GM18519 (cell line): ENCODE results near the gene CPNE2.

Source experiments
- ATAC-seq: cut with Tn5 transposase; IDR thresholded peaks from one replicate; pipeline ENCODE4 v1.9.1; 2021; ENCODE audit warnings: mild to moderate bottlenecking, moderate library complexity; ENCODE audit not compliant: unreplicated experiment, low FRiP score

The CPNE2 gene

DNA sequence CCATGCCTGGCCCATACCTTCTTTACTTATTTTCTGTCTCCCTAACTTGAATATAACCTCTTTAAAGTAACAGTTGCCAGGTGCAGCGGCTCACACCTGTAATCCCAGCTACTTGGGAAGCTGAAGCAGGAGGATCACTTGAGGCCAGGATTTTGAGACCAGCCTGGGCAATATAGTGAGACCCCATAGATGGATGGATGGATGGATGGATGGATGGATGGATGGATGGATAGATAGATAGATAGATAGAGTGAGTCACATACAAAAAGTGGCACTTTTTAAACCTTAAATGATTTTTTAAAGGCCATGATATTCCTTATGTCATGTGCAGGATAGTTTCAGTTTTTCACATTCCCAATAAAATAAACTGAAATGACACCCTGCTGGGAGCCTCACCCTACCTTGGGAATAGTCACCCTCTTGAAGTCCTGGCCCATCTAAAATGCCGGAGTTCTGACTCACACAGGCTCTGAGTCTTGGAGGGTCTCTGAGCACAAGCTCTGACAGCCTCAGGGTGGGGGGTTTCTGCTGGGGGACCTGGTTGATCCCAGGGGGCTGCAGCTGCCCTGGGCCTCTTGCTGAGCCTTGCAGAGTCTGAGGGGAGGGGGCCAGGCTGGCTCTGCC lies 26.2 kb downstream of the CPNE2 start:
- ATAC-seq = no peak

- no peak for ATAC-seq
Measured at GRCh38 chr16:57123216-57123973, 31.0 kb downstream of the CPNE2 start.

DNA sequence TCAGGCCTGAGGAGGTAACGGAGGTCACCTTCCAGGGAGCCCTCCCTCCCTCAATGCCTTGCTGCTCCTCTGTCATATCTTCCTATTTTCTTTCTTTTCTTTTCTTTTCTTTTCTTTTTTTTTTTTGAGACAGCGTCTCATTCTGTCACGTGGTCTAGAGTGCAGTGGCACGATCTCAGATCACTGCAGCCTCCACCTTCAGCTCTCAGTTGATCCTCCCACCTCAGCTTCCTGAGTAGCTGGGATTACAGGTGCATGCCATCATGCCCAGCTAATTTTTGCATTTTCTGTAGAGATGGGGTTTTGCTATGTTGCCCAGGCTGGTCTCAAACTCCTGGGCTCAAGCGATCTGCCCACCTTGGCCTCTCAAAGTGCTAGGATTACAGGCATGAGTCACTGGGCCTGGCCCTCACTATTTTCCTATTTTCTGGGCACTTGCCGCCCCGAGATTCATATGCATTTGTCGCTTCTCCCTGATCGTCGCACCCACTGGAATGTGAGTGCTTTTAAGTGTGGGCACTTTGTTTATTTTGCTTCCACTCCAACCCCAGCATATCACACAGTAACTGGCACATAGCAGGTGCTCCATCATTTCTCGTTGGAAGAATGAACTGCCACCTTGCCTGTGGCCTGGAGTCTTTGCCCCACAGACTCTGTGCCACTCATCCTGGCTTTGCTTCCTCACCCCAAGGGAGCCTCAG lies 31.7 kb downstream of the CPNE2 start:
- no peak for ATAC-seq

GRCh38 chr16:57125376-57125775 lies 33.0 kb downstream of the CPNE2 start:
- no peak for ATAC-seq

DNA sequence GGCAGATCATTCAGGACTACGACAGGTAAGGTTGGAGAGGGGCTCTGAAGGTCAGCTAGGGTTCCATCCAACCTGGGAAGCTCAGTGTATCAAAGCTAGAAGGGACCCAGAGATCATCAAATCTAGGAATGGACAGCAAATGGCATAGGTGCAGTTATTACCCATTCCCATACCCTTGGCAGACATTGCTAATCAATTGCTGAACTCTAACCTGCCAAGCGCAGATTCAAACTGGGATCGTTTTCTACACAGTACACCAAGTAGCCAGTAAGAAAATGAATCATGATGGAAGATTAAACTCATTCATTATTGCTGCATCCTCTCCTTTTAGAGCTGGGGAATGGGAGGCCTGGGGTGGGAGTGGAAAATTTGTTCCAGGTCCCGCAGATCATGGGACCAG lies 33.6 kb downstream of the CPNE2 start:
- no peak for ATAC-seq

- ATAC-seq = no peak
Measured at GRCh38 chr16:57126411-57126810, 34.0 kb downstream of the CPNE2 start.

DNA sequence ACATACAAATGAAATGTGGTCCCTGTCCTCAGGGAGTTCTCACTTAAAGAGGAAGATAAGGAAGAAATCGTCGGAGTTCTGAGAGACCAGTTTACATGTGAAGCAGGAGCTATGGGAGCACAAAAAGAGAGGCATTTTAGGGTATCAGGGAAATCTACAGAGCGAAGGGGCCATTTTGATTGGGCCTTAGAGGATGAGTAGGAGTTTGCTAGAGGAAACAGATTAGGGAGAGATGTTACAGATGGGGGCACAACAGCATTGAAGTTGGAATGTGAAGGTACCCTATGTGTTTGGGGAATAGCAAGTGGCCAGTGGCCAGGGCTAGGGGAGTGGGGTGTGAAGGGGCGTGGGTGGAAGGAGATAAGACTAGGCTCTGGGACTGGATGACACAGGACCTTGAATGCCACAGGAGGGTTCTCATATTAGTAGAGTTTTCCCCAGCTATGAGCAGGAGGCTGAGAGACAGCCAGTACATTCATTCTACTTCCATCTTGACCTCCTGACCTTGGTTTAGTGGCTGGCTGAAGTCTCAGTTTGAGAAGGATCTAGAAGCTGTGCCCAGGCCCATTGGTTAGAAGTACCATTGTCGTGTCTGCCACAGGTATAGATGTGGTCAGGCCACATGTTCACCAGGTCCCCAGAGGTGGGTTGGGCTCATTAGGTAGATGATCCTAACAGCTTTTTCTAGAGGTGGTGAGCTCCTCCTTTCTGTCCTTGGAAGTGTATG lies 34.8 kb downstream of the CPNE2 start:
- no peak for ATAC-seq

DNA sequence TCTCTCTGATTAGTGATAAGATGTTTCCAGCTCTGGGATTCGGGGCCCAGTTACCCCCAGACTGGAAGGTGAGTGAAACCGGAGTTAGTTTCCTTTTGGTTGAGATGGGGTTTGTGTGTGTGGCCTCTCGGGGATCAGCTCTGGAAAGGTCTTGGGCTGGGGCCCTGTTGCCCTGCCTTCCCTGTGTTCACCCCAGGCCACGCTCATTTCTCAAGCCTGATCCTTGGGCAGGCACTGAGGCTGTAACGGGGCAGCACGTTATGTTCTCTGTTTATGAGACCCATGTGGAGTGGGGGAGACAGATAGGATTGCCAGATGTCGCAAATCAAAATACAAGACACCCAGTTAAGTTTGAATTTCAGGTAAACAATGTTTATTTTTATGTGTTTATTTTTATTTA lies 35.5 kb downstream of the CPNE2 start:
- no peak for ATAC-seq

GRCh38 chr16:57128771-57129389 lies 36.5 kb downstream of the CPNE2 start:
- ATAC-seq = no peak

GRCh38 chr16:57130950-57131321 lies 38.6 kb downstream of the CPNE2 start:
- no peak for ATAC-seq

- no peak for ATAC-seq
Measured at GRCh38 chr16:57131351-57131970, 39.1 kb downstream of the CPNE2 start.

- ATAC-seq = no peak
Measured at GRCh38 chr16:57132470-57132869, 40.1 kb downstream of the CPNE2 start.

DNA sequence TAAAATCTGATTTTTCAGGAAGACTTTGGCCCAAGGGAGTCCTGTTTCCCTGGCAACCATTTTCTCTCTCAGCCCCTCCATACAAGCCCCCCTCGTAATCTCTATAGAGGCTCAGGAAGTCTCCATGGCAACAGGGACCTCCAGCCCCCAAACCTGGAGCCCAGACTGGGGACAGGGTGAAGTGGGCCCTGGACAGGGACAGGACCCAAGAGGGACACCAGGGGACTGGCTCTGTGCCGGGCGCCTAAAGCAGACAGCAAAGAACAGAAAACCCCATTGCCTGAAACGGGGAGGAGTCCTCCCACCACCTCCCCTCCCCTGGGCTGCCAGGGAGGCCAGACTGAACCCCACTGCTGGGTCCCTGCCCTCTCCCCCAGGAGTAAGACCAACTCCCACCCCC lies 40.6 kb downstream of the CPNE2 start:
- no peak for ATAC-seq

- ATAC-seq = no peak
Measured at GRCh38 chr16:57133886-57134285, 41.5 kb downstream of the CPNE2 start.

- no peak for ATAC-seq
Measured at GRCh38 chr16:57134982-57135381, 42.6 kb downstream of the CPNE2 start.

GRCh38 chr16:57137043-57137442 lies 44.7 kb downstream of the CPNE2 start:
- no peak for ATAC-seq

DNA sequence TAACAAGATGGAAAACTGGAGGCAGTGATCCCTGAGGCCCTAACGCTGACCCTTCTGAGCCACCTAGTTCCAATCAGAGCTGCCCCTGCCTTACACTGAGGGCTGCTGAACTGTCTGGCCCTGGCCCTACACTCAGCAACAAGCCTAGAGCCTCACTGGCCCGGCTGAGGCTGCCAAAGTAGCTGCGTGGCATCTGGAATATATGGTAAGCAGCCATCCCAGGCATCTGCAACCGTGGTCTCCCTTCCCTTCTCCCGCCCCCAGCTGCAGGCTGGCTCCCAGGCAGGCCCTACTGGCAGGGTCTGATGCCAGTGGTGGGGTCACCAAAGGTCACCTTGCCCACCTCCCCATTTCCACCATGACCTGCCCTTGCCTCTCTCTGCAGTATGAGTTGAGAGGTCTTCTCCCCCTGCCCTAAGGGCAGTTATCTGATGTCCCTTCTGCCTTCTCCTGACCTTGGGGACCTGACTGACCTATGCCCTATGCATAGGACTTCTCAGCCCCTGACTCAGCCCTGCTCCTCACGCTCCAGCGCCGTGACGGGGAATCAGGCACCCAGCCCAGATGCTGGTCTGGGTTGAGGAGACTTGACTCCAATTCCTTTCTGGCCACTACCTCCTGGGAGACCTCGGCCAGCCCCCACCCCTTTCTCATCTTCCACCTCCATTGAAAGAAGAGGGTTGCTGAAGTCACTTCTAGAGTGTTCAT lies 45.3 kb downstream of the CPNE2 start:
- ATAC-seq = no peak

- no peak for ATAC-seq
Measured at GRCh38 chr16:57138281-57138935, 46.0 kb downstream of the CPNE2 start.
